Stimulated activated CD8-positive, alpha-beta memory T cell treated with anti-CD3 and anti-CD28 coated beads, Interleukin-7, amount 100 ng/mL, for 4 hours (primary cell): ENCODE measurements around the gene ATP2C2.

Source experiments
- DNase-seq, 2 donors: peaks; one replicate each; pipeline ENCODE4 v3.0.0-alpha.2; 2020; ENCODE audit warnings: low read depth in 2 of 2

ATP2C2 gene

GRCh38 chr16:84476401-84476800 lies 108.1 kb downstream of the ATP2C2 start:
- no peak for DNase-seq

DNA sequence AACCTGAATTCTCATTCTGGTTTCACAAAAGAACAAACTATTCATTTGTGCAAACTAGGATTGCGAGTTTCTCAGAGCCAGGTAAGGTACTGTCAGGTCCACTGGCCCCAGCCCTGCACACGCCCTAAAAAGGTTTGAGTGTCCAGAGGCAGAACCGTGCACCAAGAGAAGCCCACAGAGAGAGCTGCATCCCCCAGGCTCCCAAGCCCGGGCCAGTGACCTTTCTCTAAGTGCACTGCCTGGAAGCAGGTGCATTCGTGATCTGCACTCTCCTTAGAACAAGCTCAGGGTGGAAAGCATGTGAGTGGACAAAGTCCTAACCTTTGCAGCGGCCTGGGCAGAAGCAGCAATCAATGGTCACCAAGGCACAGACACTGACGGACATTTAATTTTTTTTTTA lies 109.3 kb downstream of the ATP2C2 start:
- DNase-seq = no peak

GRCh38 chr16:84478172-84478947 lies 110.0 kb downstream of the ATP2C2 start:
- no peak for DNase-seq

GRCh38 chr16:84479716-84480450 lies 111.5 kb downstream of the ATP2C2 start:
- DNase-seq = no peak

- no peak for DNase-seq
These were observed 112.9 kb downstream of the ATP2C2 start for GRCh38 chr16:84481051-84481735.

DNA sequence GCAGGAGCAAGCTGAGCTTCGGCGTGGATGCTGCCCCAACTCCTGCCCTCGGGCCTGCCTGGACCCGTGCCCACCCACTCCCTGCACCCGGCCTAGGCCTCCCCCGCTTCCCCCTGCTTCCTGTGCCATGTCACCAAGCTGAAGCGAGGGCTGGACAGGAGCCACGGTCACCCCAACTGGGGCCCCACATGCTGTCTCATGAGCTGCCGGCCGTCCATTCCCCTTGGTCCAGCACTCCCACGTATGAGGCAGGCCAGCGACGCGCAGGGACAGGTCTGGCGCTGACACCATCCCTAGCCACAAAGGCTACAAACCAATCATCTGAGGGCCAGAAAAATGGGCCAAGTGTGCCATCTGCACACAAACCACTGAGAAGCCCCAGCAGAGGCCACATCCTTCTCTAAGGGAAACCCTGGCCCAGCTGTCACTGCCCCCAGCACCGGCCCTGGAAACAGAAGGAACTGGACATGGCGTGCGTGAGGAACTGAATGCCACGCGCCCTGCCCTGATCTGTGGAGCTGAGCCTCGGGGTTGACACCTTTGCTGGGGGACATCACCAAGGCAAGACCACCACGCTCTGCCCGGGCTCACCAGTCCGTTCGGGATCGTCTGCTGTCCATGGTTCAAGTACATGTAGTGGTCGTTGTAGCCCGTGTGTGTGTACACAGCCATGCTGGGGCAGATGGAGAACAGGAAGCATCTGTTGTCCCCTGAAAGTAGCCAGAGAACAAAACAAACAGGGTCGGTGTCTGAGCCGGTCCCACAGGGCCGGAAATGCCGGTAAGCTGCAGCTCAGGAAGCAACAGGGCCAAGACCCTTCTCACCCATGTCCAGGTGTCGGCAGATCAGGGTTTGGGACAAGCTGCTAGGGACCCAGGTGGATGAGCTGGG lies 113.9 kb downstream of the ATP2C2 start:
- no peak for DNase-seq

GRCh38 chr16:84482951-84483881 lies 114.9 kb downstream of the ATP2C2 start:
- DNase-seq = no peak

DNA sequence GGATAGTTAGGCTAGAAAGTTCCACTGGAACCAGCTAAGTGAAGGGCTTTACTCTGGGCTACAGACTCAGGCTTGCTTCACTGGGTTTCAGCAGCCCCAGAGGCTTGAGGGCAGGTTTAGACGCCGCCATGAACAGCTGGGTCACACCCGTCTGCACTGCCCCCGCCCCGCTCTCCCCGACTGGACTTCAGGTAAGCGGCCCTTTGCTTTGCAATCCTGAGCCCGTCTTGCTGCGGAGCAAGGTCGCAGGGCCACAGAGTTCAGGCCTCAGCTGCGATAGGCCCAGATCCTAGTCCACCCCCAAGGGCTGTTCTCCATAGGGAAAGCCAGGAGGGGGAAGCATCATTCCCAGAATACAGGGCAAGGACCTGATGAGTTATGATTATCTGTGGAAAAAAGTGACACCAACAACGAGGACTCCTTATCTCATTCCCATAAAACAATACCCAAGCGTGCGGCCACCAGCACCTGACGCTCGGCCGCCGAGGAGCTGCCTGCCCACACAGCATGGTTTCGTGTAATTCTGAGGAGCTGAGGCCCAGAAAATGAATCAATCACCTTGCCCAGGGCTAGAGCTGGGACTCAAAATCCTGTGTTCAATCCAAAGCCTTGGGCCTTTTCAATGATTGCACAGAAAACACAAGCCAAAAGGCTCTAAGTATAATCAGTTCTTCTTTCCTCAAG lies 115.7 kb downstream of the ATP2C2 start:
- DNase-seq = no peak

- DNase-seq = no peak
These were observed 116.4 kb downstream of the ATP2C2 start for GRCh38 chr16:84484579-84485254.

- no peak for DNase-seq
These were observed 117.1 kb downstream of the ATP2C2 start for GRCh38 chr16:84485255-84486010.

DNA sequence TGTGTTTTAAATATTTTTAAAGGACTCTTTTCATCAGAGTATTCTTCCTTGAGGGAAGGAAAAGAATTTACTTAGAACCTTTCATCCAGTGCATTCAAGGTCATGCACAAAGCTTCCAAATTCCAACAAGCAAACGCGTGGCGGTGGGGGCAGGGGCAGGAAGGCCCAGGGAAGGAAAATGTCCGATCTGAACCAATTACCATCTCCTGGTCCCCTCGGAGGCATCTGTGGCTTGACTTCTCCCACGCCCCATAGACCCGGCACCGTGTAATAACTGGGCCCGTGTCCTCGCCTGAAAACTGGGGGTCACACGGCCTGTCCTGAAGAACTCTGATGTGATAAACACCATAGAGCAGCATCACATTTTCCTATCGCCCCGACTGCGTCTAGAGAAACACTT lies 117.8 kb downstream of the ATP2C2 start:
- no peak for DNase-seq

- no peak for DNase-seq
These were observed 118.4 kb downstream of the ATP2C2 start for GRCh38 chr16:84486551-84487235.

- no peak for DNase-seq
These were observed 119.0 kb downstream of the ATP2C2 start for GRCh38 chr16:84487358-84487757.

- no peak for DNase-seq
These were observed 120.8 kb downstream of the ATP2C2 start for GRCh38 chr16:84489131-84489530.

DNA sequence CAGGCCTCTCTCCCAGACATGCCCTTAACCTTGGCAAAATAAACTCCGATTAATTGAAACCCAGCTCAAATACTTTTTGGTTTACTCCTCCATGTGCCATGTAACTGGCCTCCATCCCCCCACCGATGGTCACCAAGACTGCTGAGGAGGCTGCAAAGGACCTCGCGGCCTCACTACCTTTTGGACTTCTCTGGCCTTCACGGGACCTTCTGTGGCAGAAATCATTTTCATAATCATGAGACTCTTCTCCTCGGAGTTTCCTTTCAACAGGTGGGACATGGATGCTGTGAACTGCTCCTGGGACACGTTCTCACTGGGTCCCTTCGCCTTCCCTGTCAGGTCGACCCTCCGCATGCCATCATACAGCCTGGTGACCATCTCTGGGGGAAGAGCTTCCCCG lies 127.2 kb downstream of the ATP2C2 start:
- no peak for DNase-seq

- no peak for DNase-seq
These were observed 128.7 kb downstream of the ATP2C2 start for GRCh38 chr16:84496991-84497390.

DNA sequence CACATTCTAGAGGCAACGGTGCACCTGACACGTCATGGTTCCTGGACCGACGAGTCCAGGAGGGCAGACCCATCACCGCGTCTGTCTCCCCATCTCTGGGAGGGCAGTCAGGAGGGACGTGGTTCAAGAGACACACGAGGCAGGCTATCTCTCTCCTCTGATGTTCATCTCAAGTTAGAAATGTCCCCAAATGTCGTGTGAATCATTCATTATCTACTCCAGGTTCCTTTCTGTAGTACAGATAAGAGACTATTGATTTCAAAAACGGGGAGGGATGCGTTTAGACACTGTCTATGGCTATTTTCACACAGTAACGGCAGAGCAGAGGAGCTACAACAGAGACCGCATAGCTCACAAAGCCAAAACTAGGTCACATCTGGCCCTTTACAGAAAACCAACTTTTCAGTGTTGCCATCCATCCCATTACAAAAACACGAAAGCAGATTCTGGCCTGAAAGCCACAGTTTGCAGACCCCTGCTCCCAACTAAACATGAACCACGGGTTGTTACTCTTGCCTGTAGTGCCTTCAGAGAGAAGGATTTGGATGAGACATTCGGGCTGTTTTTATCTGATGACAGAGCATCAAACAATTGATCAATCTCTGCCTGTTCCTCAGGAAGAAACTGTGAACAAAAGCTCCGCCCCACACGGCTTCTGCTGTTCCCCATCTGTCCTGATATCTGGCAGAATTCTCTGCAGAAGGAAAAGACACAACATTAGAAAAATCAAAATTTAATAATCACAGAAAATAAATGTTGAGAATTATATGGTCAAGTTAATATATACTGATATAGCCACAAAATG lies 129.3 kb downstream of the ATP2C2 start:
- no peak for DNase-seq
